GM18498 (cell line): ENCODE data around the gene SLFN11.
"Not testable (repeated sequence)": the region's sequence is repeated elsewhere in the genome, so short reads cannot be mapped to it uniquely, and the experiment has no call there.

ENCODE experiments used
- ATAC-seq: cut with Tn5 transposase; IDR thresholded peaks from one replicate; pipeline ENCODE4 v1.9.1; 2021; ENCODE audit warnings: mild to moderate bottlenecking, moderate library complexity; ENCODE audit not compliant: unreplicated experiment

SLFN11 gene

GRCh38 chr17:35373534-35373983 is at the start of gene SLFN11:
TSS of gene SLFN11 (minus strand) at chr17:35373621. CDS start at chr17:35363807, 9,814 bp downstream.
- peak; percentile 66 for ATAC-seq

- ATAC-seq: not testable (repeated sequence)
Observed at GRCh38 chr17:35421069-35421468, 47.6 kb upstream of the SLFN11 start.

- ATAC-seq: no peak
Observed at GRCh38 chr17:35416659-35417058, 43.2 kb upstream of the SLFN11 start.

- not testable (repeated sequence) for ATAC-seq
Observed at GRCh38 chr17:35414707-35415106, 41.3 kb upstream of the SLFN11 start.

- ATAC-seq: no peak
Observed at GRCh38 chr17:35414247-35414646, 40.8 kb upstream of the SLFN11 start.

- ATAC-seq: no peak
Observed at GRCh38 chr17:35407531-35407930, 34.1 kb upstream of the SLFN11 start.

- ATAC-seq: no peak
Observed at GRCh38 chr17:35406568-35406967, 33.1 kb upstream of the SLFN11 start.

- no peak for ATAC-seq
Observed at GRCh38 chr17:35404360-35404759, 30.9 kb upstream of the SLFN11 start.

- not testable (repeated sequence) for ATAC-seq
Observed at GRCh38 chr17:35393783-35394182, 20.4 kb upstream of the SLFN11 start.

GRCh38 chr17:35390663-35391062 is 17.2 kb upstream of the SLFN11 start:
- ATAC-seq: no peak

- no peak for ATAC-seq
Observed at GRCh38 chr17:35390156-35390555, 16.7 kb upstream of the SLFN11 start.

- ATAC-seq: no peak
Observed at GRCh38 chr17:35387496-35387895, 14.1 kb upstream of the SLFN11 start.

GRCh38 chr17:35377706-35378105 is 4.3 kb upstream of the SLFN11 start:
- no peak for ATAC-seq

- no peak for ATAC-seq
Observed at GRCh38 chr17:35377068-35377467, 3.6 kb upstream of the SLFN11 start.

GRCh38 chr17:35376245-35376644 is 2.8 kb upstream of the SLFN11 start:
- ATAC-seq: no peak

GRCh38 chr17:35374766-35375344 is 1.4 kb upstream of the SLFN11 start:
- no peak for ATAC-seq

- ATAC-seq: peak; percentile 39
Observed at GRCh38 chr17:35373984-35374765, 754 bp upstream of the SLFN11 start.

- peak; percentile 15 for ATAC-seq
Observed at GRCh38 chr17:35372846-35373533, 431 bp downstream of the SLFN11 start.

- ATAC-seq: no peak
Observed at GRCh38 chr17:35371934-35372333, 1.5 kb downstream of the SLFN11 start.

- ATAC-seq: peak; percentile 97
Observed at GRCh38 chr17:35368081-35368830, 5.2 kb downstream of the SLFN11 start.

- no peak for ATAC-seq
Observed at GRCh38 chr17:35361027-35361426, 12.4 kb downstream of the SLFN11 start.
